ENCODE data around the gene METRNL.
"Not testable (repeated sequence)": the region's sequence is repeated elsewhere in the genome, so short reads cannot be mapped to it uniquely, and the experiment has no call there.

The METRNL gene

DNA sequence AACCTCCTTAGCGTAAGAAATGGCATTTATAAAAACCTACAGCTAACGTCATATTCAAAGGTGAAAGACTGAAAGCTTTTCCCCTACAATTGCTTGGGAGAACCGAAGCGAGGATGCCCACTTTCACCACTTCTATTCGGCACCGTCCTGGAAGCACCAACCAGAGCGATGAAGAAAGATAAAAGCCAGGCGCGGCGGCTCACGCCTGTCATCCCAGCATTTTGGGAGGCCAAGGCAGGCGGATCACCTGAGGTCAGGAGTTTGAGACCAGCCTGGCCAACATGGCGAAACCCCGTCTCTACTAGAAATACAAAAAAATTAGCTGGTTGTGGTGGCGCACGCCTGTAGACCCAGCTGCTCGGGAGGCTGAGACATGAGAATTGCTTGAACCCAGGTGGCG, 34.9 kb upstream of the METRNL start:
- 98% methylated on average over 16 of the region's 18 CpGs for WGBS (ENCODE audit: insufficient coverage)
- H3K27ac ChIP-seq (ENCODE audit: insufficient read depth in 1 of 2, low read depth in 1 of 2, low read length in 2 of 2, poor library complexity in 1 of 2, severe bottlenecking in 2 of 2); H3K27me3 ChIP-seq (replicated peaks in 2 of 5; ENCODE audit: control insufficient read depth in 4 of 5, insufficient read depth in 5 of 5, low read length in 4 of 5); POLR2A ChIA-PET; DNase-seq; H3K4me3 ChIP-seq (ENCODE audit: control insufficient read depth in 1 of 7, extremely low read depth in 1 of 7, insufficient read depth in 4 of 7, low read depth in 2 of 7, low read length in 6 of 7): not testable (repeated sequence)
- Histone ChIP-seq H3K9me3 (ENCODE audit: control extremely low read depth in 1 of 5, control insufficient read depth in 4 of 5, insufficient read depth in 2 of 5, low read depth in 1 of 5, low read length in 4 of 5) (peaks cover 3 to 51% (median 27%) of the 10 kb centered on the region in 5 experiments), H3K36me3 (ENCODE audit: control insufficient read depth in 4 of 4, insufficient read depth in 4 of 4, low read length in 3 of 4) (peaks cover 4 to 51% (median 24%) of the 10 kb centered on the region in 4 experiments), H3K4me1 (ENCODE audit: control extremely low read depth in 1 of 4, control insufficient read depth in 4 of 4, insufficient read depth in 4 of 4, low read length in 3 of 4) (peaks cover 6 to 20% (median 8%) of the 10 kb centered on the region in 4 experiments)
- CTCF ChIA-PET: interaction anchor here (0.9 to 2.2 kb wide), 2 partner anchors 9 to 18 kb away, joined by 3 to 9 read pairs; no protein-coding TSS in a partner anchor

DNA sequence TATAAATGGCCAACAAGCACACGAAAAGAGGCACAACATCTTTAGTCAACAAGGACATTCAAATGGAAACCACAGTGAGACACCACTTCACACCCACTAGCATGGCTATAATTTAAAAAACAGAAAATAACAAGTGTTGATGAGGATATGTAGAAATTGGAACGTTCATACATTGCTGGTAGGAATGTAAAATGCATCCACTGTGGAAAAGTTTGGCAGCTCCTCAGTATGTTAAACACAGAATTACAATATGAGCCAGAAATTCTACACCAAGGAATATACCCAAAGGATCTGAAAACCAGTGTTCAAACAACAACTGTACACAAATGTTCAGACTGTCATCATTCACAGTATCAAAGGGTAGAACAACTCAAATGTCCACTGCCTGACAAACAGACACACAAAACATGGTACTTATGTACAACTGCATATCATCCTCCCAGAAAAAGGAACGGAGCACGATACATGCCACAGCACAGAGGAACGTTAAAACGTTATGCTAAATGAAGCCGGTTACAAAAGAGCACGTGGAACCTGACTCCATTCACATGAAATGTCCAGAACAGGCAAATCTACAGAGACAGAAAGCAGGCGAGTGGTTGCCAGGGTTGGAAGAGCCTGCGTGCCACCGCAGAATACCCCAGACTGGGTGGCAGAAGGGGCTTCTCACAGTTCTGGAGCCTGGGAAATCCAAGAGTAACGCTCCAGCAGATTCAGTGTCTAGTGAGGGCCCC, 32.8 kb upstream of the METRNL start:
- ChIA-PET POLR2A (no interaction called here), CTCF (interaction anchor here (1.1 to 1.2 kb wide), 2 partner anchors 84 to 110 kb away, joined by 3 read pairs; no protein-coding TSS in a partner anchor)
- H3K27me3 ChIP-seq (replicated peaks in 2 of 5; ENCODE audit: control insufficient read depth in 4 of 5, insufficient read depth in 5 of 5, low read length in 4 of 5): no peaks in the 10 kb centered on the region
- H3K36me3 ChIP-seq (ENCODE audit: control insufficient read depth in 4 of 4, insufficient read depth in 4 of 4, low read length in 3 of 4): peaks cover 4 to 37% (median 18%) of the 10 kb centered on the region in 4 experiments
- DNase-seq: no peak
- H3K4me3 ChIP-seq (ENCODE audit: control insufficient read depth in 1 of 7, extremely low read depth in 1 of 7, insufficient read depth in 4 of 7, low read depth in 2 of 7, low read length in 6 of 7): peak overlapping the region in 4 of 7 experiments; percentile 15 to 52 (median 33)
- peaks cover 3 to 40% (median 19%) of the 10 kb centered on the region in 5 experiments for H3K9me3 ChIP-seq (ENCODE audit: control extremely low read depth in 1 of 5, control insufficient read depth in 4 of 5, insufficient read depth in 2 of 5, low read depth in 1 of 5, low read length in 4 of 5)
- WGBS (ENCODE audit: insufficient coverage): 98% methylated on average over 10 of the region's 12 CpGs
- peaks cover 6 to 33% (median 20%) of the 10 kb centered on the region in 4 experiments for H3K4me1 ChIP-seq (ENCODE audit: control extremely low read depth in 1 of 4, control insufficient read depth in 4 of 4, insufficient read depth in 4 of 4, low read length in 3 of 4)
- H3K27ac ChIP-seq (ENCODE audit: insufficient read depth in 1 of 2, low read depth in 1 of 2, low read length in 2 of 2, poor library complexity in 1 of 2, severe bottlenecking in 2 of 2): no peak overlapping the region

DNA sequence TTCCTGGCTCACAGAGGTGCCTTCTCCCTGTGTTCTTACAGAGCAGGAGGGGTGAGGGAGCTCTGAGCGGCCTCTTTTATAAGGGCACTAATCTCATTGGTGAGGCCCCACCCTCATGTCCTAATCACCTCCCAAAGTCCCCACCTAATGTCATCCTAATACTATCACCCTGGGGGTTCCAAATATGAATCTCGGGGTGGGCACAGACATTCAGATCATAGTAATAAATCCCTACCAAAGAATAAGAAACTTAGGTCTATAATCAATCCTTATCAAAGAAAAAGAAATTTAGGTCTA, 32.3 kb upstream of the METRNL start:
- Histone ChIP-seq H3K4me3 (ENCODE audit: control insufficient read depth in 1 of 7, extremely low read depth in 1 of 7, insufficient read depth in 4 of 7, low read depth in 2 of 7, low read length in 6 of 7) (peak overlapping the region in 4 of 7 experiments; percentile 15 to 52 (median 33)), H3K4me1 (ENCODE audit: control extremely low read depth in 1 of 4, control insufficient read depth in 4 of 4, insufficient read depth in 4 of 4, low read length in 3 of 4) (peaks cover 6 to 36% (median 23%) of the 10 kb centered on the region in 4 experiments), H3K27ac (ENCODE audit: insufficient read depth in 1 of 2, low read depth in 1 of 2, low read length in 2 of 2, poor library complexity in 1 of 2, severe bottlenecking in 2 of 2) (no peak overlapping the region), H3K36me3 (ENCODE audit: control insufficient read depth in 4 of 4, insufficient read depth in 4 of 4, low read length in 3 of 4) (peaks cover 4 to 32% (median 15%) of the 10 kb centered on the region in 4 experiments), H3K27me3 (replicated peaks in 2 of 5; ENCODE audit: control insufficient read depth in 4 of 5, insufficient read depth in 5 of 5, low read length in 4 of 5) (no peaks in the 10 kb centered on the region), H3K9me3 (ENCODE audit: control extremely low read depth in 1 of 5, control insufficient read depth in 4 of 5, insufficient read depth in 2 of 5, low read depth in 1 of 5, low read length in 4 of 5) (peaks cover 3 to 35% (median 15%) of the 10 kb centered on the region in 5 experiments)
- POLR2A ChIA-PET: no interaction called here
- WGBS (ENCODE audit: insufficient coverage): 100% methylated on average over 1 of the region's 2 CpGs
- no peak for DNase-seq
- CTCF ChIA-PET: no interaction called here

GRCh38 chr17:83047818-83048475, 31.5 kb upstream of the METRNL start:
- H3K27ac ChIP-seq (ENCODE audit: insufficient read depth in 1 of 2, low read depth in 1 of 2, low read length in 2 of 2, poor library complexity in 1 of 2, severe bottlenecking in 2 of 2): peak overlapping the region; percentile 83 to 86
- POLR2A ChIA-PET: interaction anchor here (0.8 to 1.1 kb wide), 3 partner anchors 31 to 162 kb away, joined by 3 to 4 read pairs (median 3); partner anchors contain the start of gene METRNL

DNA sequence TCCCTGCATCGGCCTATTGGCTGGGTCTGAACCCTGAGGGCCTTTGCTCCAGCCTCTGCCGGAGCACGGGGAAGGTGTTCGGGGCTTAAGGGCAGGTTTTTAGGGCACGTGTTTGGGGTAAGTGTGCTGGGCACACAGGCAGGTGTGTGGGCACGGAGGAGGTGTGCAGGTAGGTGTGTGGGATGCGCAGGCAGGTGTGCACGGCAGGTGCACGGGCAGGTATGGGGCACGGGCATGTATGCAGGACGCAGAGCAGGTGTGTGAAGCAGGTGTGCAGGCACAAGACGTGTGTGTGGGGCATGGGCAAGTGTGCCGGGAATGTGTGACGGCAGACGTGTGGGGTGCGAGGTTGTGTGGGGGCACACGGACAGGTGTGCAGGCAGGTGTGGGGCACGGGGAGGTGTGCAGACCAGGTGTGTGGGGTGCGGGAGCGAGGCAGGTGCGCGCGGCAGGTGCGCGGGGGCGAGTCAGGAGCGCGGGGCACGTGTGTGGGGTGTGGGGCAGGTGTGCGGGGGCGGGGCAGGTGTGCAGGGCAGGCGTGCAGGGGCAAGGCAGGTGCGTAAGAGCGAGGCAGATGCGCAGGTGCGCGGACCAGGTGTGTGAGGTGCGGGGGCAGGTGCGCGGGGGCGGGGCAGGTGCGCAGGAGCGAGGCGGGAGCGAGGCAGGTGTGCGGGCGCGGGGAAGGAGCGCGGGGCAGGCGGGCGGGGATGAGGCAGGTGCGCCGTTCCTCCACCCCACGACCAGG, 28.6 kb upstream of the METRNL start:
- peak overlapping the region; percentile 47 to 84 (median 72) for H3K4me3 ChIP-seq (ENCODE audit: control insufficient read depth in 1 of 7, extremely low read depth in 1 of 7, insufficient read depth in 4 of 7, low read depth in 2 of 7, low read length in 6 of 7)
- H3K9me3 ChIP-seq (ENCODE audit: control extremely low read depth in 1 of 5, control insufficient read depth in 4 of 5, insufficient read depth in 2 of 5, low read depth in 1 of 5, low read length in 4 of 5): peaks cover 0 to 9% (median 3%) of the 10 kb centered on the region in 5 experiments
- peak overlapping the region in 1 of 2 experiments; percentile 61 for H3K27ac ChIP-seq (ENCODE audit: insufficient read depth in 1 of 2, low read depth in 1 of 2, low read length in 2 of 2, poor library complexity in 1 of 2, severe bottlenecking in 2 of 2)
- 43% methylated on average over 50 of the region's 55 CpGs for WGBS (ENCODE audit: insufficient coverage)
- POLR2A ChIA-PET: interaction anchor here (1.0 kb wide), 1 partner anchor 72 kb away, joined by 5 read pairs; no protein-coding TSS in a partner anchor
- no peaks in the 10 kb centered on the region for H3K27me3 ChIP-seq (replicated peaks in 2 of 5; ENCODE audit: control insufficient read depth in 4 of 5, insufficient read depth in 5 of 5, low read length in 4 of 5)
- CTCF ChIA-PET: no interaction called here
- DNase-seq: no peak
- H3K4me1 ChIP-seq (ENCODE audit: control extremely low read depth in 1 of 4, control insufficient read depth in 4 of 4, insufficient read depth in 4 of 4, low read length in 3 of 4): peaks cover 11 to 61% (median 45%) of the 10 kb centered on the region in 4 experiments
- peaks cover 0 to 10% (median 9%) of the 10 kb centered on the region in 4 experiments for H3K36me3 ChIP-seq (ENCODE audit: control insufficient read depth in 4 of 4, insufficient read depth in 4 of 4, low read length in 3 of 4)

More at GRCh38 chr17:83047818-83048475, 31.5 kb upstream of the METRNL start:
- Histone ChIP-seq H3K4me3 (ENCODE audit: control insufficient read depth in 1 of 7, extremely low read depth in 1 of 7, insufficient read depth in 4 of 7, low read depth in 2 of 7, low read length in 6 of 7) (peak overlapping the region in 5 of 7 experiments; percentile 25 to 70 (median 55)), H3K36me3 (ENCODE audit: control insufficient read depth in 4 of 4, insufficient read depth in 4 of 4, low read length in 3 of 4) (peaks cover 4 to 24% (median 12%) of the 10 kb centered on the region in 4 experiments), H3K9me3 (ENCODE audit: control extremely low read depth in 1 of 5, control insufficient read depth in 4 of 5, insufficient read depth in 2 of 5, low read depth in 1 of 5, low read length in 4 of 5) (peaks cover 3 to 27% (median 10%) of the 10 kb centered on the region in 5 experiments), H3K4me1 (ENCODE audit: control extremely low read depth in 1 of 4, control insufficient read depth in 4 of 4, insufficient read depth in 4 of 4, low read length in 3 of 4) (peaks cover 6 to 41% (median 27%) of the 10 kb centered on the region in 4 experiments)
- DNase-seq; H3K27me3 ChIP-seq (replicated peaks in 2 of 5; ENCODE audit: control insufficient read depth in 4 of 5, insufficient read depth in 5 of 5, low read length in 4 of 5); CTCF ChIA-PET: not testable (repeated sequence)
- WGBS (ENCODE audit: insufficient coverage): 82% methylated on average over 10 of the region's 12 CpGs

DNA sequence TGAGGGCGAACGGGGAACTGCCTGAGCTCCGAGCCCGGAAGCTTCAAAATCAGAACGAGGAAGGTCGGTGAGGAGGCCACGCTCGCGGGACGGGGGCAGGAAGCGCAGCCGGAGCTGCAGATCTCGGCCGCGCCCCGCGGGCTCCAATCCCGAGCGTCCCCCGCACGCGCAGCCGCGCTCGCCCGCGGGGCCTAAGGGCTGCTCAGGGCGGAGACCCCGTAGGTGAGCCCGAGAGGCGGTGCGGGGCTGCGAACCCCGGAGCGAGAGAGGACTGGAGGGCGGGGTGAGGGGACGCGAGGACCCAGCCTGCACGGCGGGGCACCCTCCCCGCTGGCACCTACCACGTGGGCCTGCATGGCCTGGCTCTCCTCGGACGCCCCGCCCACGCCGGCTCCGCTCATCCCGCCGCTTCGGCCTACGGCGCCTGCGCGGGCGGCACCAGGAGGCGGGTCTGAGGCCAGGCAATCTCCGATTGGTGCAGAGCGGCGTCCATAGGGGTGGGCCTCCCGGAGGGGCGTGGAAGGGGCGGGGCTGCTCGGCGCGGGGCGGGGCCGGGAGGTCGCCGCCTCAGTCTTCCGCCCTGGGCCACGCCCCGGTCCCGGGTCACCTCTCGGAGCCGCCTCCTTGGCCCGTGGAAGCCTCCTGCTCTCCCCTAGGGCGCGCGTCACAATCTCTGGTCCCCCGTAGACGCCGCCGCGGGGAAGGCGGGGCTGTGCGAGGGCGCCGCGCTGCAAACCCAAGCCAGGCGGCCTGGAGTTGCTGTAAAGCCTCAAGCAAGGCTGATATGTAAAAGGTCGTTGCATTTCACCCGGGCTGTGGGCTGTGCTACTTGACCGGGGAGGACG, 27.8 kb upstream of the METRNL start:
- H3K9me3 ChIP-seq (ENCODE audit: control extremely low read depth in 1 of 5, control insufficient read depth in 4 of 5, insufficient read depth in 2 of 5, low read depth in 1 of 5, low read length in 4 of 5): peaks cover 0 to 5% (median 3%) of the 10 kb centered on the region in 5 experiments
- no peaks in the 10 kb centered on the region for H3K27me3 ChIP-seq (replicated peaks in 2 of 5; ENCODE audit: control insufficient read depth in 4 of 5, insufficient read depth in 5 of 5, low read length in 4 of 5)
- DNase-seq: peak; percentile 96 to 98 (median 98)
- peaks cover 0 to 5% (median 4%) of the 10 kb centered on the region in 4 experiments for H3K36me3 ChIP-seq (ENCODE audit: control insufficient read depth in 4 of 4, insufficient read depth in 4 of 4, low read length in 3 of 4)
- CTCF ChIA-PET: no interaction called here
- POLR2A ChIA-PET: interaction anchor here (1.0 kb wide), 1 partner anchor 72 kb away, joined by 5 read pairs; no protein-coding TSS in a partner anchor
- peak overlapping the region; percentile 47 to 84 (median 72) for H3K4me3 ChIP-seq (ENCODE audit: control insufficient read depth in 1 of 7, extremely low read depth in 1 of 7, insufficient read depth in 4 of 7, low read depth in 2 of 7, low read length in 6 of 7)
- WGBS (ENCODE audit: insufficient coverage): 2% methylated on average over 85 of the region's 95 CpGs
- H3K4me1 ChIP-seq (ENCODE audit: control extremely low read depth in 1 of 4, control insufficient read depth in 4 of 4, insufficient read depth in 4 of 4, low read length in 3 of 4): peaks cover 11 to 61% (median 46%) of the 10 kb centered on the region in 4 experiments
- H3K27ac ChIP-seq (ENCODE audit: insufficient read depth in 1 of 2, low read depth in 1 of 2, low read length in 2 of 2, poor library complexity in 1 of 2, severe bottlenecking in 2 of 2): peak overlapping the region in 1 of 2 experiments; percentile 79

Measured in common myeloid progenitor, CD34-positive (primary cell).